NOMO-1 treated with DMSO at 0.1 percent for 48 hours (cell line): Measurements from ENCODE around the gene CCDC87.
A peak's percentile ranks its signal among the peaks of the same experiment; 100 is the strongest.
"Not testable (repeated sequence)": the region's sequence is repeated elsewhere in the genome, so short reads cannot be mapped to it uniquely, and the experiment has no call there.

Experiments used
- DNase-seq: peaks from one replicate; lab custom pipeline; 2025; ENCODE audit not compliant: unreplicated experiment; lab: John Stamatoyannopoulos, UW

The CCDC87 gene

DNA sequence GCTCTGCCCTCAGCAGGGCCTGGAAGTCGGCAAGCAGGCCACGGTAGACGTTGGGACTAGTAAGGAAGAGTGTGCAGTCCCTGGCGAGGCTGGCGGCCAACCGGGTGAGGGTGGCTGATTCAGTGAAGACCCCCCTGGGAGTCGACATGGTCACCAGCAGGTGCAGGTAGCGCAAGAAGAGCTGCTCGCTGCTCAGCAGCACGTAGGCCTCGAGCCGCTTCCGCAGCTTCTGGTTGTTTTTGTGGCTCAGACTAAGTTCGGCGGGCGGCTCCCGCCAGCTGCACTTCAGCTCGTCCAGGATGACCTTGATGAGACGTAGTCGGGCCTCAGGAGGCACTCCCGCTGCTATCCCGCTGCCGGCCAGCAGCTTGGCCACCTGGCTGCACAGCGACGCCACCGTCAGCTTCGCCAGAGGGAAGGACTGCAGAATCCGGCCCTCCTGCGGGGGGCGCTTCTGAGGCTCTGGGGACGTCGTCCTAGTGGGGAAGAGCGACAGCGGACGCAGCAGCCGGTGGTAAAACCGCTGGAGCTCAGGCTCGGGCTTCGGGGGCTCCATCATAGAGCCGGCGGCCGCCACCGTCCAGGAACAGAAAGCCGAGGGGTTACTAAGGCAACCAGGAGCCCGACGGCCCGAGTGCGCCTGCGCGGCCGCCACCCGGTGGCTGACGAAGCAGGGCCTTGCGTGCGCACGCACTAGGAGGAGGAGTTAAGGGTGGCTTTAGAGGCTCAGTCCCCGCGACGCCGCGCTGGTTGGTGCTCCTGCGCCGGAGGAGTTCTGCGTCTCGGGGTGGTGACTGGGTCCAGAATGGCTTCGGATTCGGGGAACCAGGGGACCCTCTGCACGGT is at the start of gene CCDC87, which contains the start of gene CCS:
TSS of gene CCDC87 (minus strand) at position 607 of the 846 bp plus-strand sequence. CDS start at position 559, 48 bp downstream.
TSS of gene CCS (plus strand) at position 729 of the 846 bp plus-strand sequence. CDS start at position 806, 77 bp downstream.
- peak; percentile 93 for DNase-seq

DNA sequence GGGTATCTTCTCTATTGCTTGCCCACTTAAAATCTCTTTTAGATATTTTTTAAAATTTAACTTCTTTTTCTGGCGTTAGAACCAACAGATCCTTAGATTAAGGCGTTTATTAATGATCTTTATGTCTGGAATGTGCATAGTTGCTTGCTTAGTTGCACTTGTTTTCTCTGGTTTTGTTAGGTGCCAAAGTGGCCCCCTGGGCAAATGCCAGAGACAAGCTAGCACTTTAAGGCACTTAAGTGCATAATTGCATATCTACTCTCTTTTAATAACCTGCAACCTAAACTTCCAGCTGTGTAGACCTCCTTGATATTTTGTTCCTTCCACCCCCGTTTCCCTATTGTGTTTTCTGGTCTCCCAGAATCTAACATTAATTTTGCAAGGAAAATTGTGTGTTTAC is 49.0 kb upstream of the CCDC87 start:
- DNase-seq, result no peak

- not testable (repeated sequence) for DNase-seq
Measured at GRCh38 chr11:66639814-66640340, 47.0 kb upstream of the CCDC87 start.

GRCh38 chr11:66639066-66639813 is 46.4 kb upstream of the CCDC87 start:
- peak; percentile 42 for DNase-seq

GRCh38 chr11:66638177-66639065 is 45.6 kb upstream of the CCDC87 start, which contains the start of gene RBM4:
Gene RBM4 (plus strand): TSS chr11:66638703. CDS start chr11:66639712, 1,009 bp downstream.
- DNase-seq, result peak; percentile 100

DNA sequence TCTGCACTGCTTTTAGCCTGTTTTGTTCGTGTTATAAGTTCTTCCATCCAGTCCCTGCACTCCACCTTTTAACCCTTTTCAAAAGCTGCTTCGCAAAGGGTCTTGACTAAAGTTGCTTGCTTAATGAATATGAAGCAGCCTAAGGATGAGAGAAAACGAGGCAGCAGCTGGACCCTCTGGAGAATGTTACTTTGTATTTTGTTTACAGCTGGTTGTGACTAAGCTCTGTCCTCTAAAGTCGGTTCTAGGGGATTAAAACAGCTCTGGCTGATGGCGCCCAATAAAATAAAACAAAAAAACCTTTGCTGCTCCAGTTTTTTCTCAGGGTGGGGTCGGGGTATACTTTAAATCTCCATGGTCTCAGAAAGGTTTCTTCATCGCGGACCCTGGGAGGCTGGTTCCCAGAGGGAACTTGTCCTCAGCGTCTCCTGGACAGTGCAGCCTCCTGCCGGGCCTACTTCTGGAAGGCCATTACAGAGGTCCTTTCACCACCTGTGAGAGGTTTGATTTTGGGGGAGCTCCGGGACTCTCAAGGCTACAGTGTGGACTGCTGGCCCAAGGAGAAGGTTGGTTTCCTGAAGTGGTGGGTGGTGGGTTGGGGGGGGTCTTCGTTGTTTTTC is 44.8 kb upstream of the CCDC87 start:
- DNase-seq, result no peak

- no peak for DNase-seq
Measured at GRCh38 chr11:66636411-66636810, 43.5 kb upstream of the CCDC87 start.

GRCh38 chr11:66632952-66633351 is 40.1 kb upstream of the CCDC87 start:
- no peak for DNase-seq

- DNase-seq, result no peak
Measured at GRCh38 chr11:66631883-66632282, 39.0 kb upstream of the CCDC87 start.

DNA sequence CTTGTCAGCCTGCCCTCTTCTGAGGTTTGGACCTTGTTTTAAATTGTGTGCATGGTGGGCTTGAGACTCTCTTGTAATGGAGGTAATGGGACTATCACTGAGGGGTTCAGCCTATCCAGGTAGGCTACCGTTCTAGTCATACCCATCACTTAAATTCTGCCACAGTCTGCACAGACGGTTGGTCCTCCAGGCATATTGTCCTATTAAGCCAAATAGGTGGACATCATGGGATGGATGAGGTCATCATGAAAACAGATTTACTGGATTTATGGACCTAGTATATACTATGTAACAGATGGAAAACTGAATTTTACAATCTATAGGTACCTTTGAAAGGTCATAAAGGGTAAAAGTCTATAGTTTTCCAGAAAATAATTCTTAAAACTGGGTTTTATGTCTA is 36.5 kb upstream of the CCDC87 start:
- DNase-seq, result no peak

- no peak for DNase-seq
Measured at GRCh38 chr11:66628061-66628603, 35.3 kb upstream of the CCDC87 start.

DNA sequence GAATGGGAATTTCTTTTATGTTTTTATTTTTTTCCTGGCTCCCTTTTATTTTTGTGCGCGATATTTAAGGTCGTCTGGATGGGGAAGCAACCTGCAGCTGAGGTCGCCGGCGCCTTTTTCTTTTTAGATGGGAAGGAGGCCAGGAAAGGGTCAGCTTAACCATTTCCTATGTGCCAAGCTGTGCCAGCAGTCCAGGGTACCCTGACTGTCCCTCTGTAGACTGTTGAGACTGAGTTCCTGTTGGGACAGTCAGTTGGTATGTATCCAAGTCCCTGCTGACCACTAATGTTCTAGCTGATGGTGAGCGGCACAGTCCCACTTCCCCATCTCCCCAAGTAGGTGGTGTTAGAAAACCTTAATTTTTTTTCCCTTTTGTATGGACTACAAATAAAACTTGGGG is 34.1 kb upstream of the CCDC87 start:
- DNase-seq, result no peak

- no peak for DNase-seq
Measured at GRCh38 chr11:66626382-66626781, 33.5 kb upstream of the CCDC87 start.

GRCh38 chr11:66625752-66626149 is 32.9 kb upstream of the CCDC87 start:
- no peak for DNase-seq

DNA sequence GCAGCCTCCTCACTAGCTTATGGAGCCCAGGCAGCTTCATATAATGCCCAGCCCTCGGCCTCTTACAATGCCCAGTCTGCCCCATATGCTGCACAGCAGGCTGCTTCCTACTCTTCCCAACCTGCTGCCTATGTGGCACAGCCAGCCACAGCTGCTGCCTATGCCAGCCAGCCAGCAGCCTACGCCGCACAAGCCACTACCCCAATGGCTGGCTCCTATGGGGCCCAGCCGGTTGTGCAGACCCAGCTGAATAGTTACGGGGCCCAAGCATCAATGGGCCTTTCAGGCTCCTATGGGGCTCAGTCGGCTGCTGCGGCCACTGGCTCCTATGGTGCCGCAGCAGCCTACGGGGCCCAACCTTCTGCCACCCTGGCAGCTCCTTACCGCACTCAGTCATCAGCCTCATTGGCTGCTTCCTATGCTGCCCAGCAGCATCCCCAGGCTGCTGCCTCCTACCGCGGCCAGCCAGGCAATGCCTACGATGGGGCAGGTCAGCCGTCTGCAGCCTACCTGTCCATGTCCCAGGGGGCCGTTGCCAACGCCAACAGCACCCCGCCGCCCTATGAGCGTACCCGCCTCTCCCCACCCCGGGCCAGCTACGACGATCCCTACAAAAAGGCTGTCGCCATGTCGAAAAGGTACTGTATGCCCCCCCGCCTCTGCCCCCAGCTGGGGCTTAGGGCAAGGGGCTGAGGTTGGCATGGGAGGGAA is 32.3 kb upstream of the CCDC87 start:
- no peak for DNase-seq

DNA sequence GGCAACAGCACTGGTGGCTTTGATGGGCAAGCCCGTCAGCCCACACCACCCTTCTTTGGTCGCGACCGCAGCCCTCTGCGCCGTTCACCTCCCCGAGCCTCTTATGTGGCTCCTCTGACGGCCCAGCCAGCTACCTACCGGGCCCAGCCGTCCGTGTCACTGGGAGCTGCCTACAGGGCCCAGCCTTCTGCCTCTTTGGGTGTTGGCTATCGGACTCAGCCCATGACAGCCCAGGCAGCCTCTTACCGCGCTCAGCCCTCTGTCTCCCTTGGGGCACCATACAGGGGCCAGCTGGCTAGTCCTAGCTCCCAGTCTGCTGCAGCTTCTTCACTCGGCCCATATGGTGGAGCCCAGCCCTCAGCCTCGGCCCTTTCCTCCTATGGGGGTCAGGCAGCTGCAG is 31.6 kb upstream of the CCDC87 start:
- DNase-seq, result no peak

DNA sequence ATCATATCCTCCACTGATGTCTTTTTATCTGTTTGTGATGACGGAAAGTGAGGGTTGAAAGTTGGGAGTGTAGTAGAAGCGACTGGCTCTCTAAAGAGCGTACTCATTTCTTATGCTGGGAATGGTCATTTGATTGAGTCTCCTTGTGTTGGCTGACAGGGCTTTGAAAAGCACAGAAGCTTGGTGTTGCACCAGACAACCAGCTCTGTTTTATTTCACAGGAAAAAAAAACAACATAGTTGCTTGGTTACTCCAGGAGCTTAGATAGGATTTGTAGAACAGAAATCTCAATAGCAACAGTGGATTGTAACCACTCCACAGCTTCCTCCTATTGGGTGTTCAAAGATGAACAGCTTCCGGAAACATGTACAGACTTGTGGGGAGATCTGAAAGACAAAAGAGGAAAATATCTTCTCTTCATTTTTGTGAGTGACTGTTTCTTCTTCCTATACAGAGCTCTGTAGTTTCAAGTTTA is 26.3 kb upstream of the CCDC87 start:
- DNase-seq, result peak; percentile 94

- DNase-seq, result peak; percentile 57
Measured at GRCh38 chr11:66617155-66617834, 24.4 kb upstream of the CCDC87 start.
